Omental fat pad (tissue), 4 donors: ENCODE measurements around the gene IL12RB2. TPM values are rescaled to one million over a fixed set of nuclear protein-coding genes. Genes with fewer than 3 reads are reported as not detected.
A peak's percentile ranks its signal among the peaks of the same experiment; 100 is the strongest.

Experiments used
- ATAC-seq: fragments of 150-250 bp; one replicate; pipeline ENCODE4 v1.9.1; 2016; ENCODE audit warnings: mild to moderate bottlenecking, moderate library complexity; ENCODE audit not compliant: low FRiP score
- DNase-seq: peaks from one replicate; pipeline ENCODE4 v3.0.0-alpha.2; 2019; ENCODE audit warnings: low spot score
- CTCF ChIP-seq, 3 donors: fragments of 450-650 bp; IDR thresholded peaks; one replicate each; pipeline ENCODE4 v1.5.1; 2016 to 2017; ENCODE audit warnings: antibody characterized with exemption in 3 of 3, mild to moderate bottlenecking in 3 of 3, moderate library complexity in 2 of 3
- total RNA-seq, 4 donors: library from RNA; depleted of rRNA; stranded (reverse); fragments of >200 nt; gene quantifications; one replicate each; pipeline ENCODE4 v1.1.0, GENCODE V29; 2016

IL12RB2 gene
- total RNA-seq, 4 donors from 2014 or later, result 2.0 to 8.9 (median 6.5) TPM

GRCh38 chr1:67418839-67419586, 111.3 kb downstream of the IL12RB2 start:
- ATAC-seq (no peak), DNase-seq (no peak)
- TF ChIP-seq CTCF (IDR thresholded peaks at IDR 0.05), result no peak

GRCh38 chr1:67420835-67421492, 113.3 kb downstream of the IL12RB2 start:
- ATAC-seq (no peak), DNase-seq (no peak)
- TF ChIP-seq CTCF (IDR thresholded peaks at IDR 0.05), result no peak

GRCh38 chr1:67427465-67427864, 119.8 kb downstream of the IL12RB2 start:
- DNase-seq (no peak), ATAC-seq (no peak)
- TF ChIP-seq CTCF (IDR thresholded peaks at IDR 0.05), result no peak

- ATAC-seq (no peak), DNase-seq (no peak)
- TF ChIP-seq CTCF (IDR thresholded peaks at IDR 0.05), result no peak
These were observed 120.3 kb downstream of the IL12RB2 start for GRCh38 chr1:67427947-67428346.

- ATAC-seq, result no peak
- DNase-seq, result no peak
- no peak for TF ChIP-seq CTCF (IDR thresholded peaks at IDR 0.05)
These were observed 121.4 kb downstream of the IL12RB2 start for GRCh38 chr1:67429011-67429527.

- TF ChIP-seq CTCF (IDR thresholded peaks at IDR 0.05), result no peak
- peak; percentile 11 for ATAC-seq
- no peak for DNase-seq
These were observed 122.1 kb downstream of the IL12RB2 start for GRCh38 chr1:67429528-67430357.
